ENCODE measurements around the gene IL24.

- TF ChIP-seq POLR2A (IDR thresholded peaks at IDR 0.05; ENCODE audit: low read length) (no peak), GATA1 (IDR thresholded peaks at IDR 0.05; ENCODE audit: low read depth, low read length) (no peak)
Measured at GRCh38 chr1:206930210-206930798, 33.1 kb downstream of the IL24 start.

Data from erythroblast (primary cell).